Sigmoid colon (tissue), 4 donors: ENCODE data around the gene LFNG.

Experiments used
- CTCF ChIP-seq, 4 experiments: fragments of 450-650 bp in 3 of 4; fragments of 200-600 bp in 1 of 4; IDR thresholded peaks; one replicate each; pipeline ENCODE4 v1.5.1; 2016 to 2019; ENCODE audit warnings: antibody characterized with exemption in 4 of 4, mild to moderate bottlenecking in 3 of 4, moderate library complexity in 2 of 4
- POLR2A ChIP-seq, 2 donors: fragments of 450-650 bp; IDR thresholded peaks; one replicate each; pipeline ENCODE4 v1.6.1; 2016; ENCODE audit warnings: antibody characterized with exemption in 2 of 2, mild to moderate bottlenecking in 2 of 2, moderate library complexity in 2 of 2
- POLR2AphosphoS5 ChIP-seq, 4 donors: sonication (generic); formaldehyde crosslinking; IDR thresholded peaks; one replicate each; pipeline ENCODE4 v1.6.1; 2017; ENCODE audit warnings: antibody characterized with exemption in 4 of 4

- TF ChIP-seq CTCF (IDR thresholded peaks at IDR 0.05) (no peak), POLR2A (IDR thresholded peaks at IDR 0.05) (no peak), POLR2AphosphoS5 (IDR thresholded peaks at IDR 0.05) (no peak)
These were observed 15.3 kb upstream of the LFNG start for GRCh38 chr7:2504128-2504888.
